Tibial nerve (tissue), 4 donors: ENCODE measurements around the gene ATRNL1. TPM values are rescaled to one million over a fixed set of nuclear protein-coding genes. Genes with fewer than 3 reads are reported as not detected.

Experiments used
- DNase-seq, 2 donors: peaks; one replicate each; pipeline ENCODE4 v3.0.0-alpha.2; 2019; ENCODE audit warnings: low spot score in 2 of 2
- H3K27ac ChIP-seq, 4 donors: fragments of 200-600 bp; sonication (generic) in 3 of 4; one replicate each; pipeline ENCODE4 v1.5.1; 2017 to 2019; ENCODE audit warnings: mild to moderate bottlenecking in 1 of 4
- H3K27me3 ChIP-seq, 2 donors: fragments of 200-600 bp; sonication (generic) in 1 of 2; one replicate each; pipeline versions ENCODE4 v1.5.1 to v1.6.0; 2017 to 2019
- H3K36me3 ChIP-seq, 3 donors: fragments of 200-600 bp; sonication (generic); one replicate each; pipeline ENCODE4 v1.5.1; 2018 to 2019
- H3K4me1 ChIP-seq, 4 donors: fragments of 200-600 bp; sonication (generic) in 3 of 4; one replicate each; pipeline ENCODE4 v1.5.1; 2017 to 2019
- H3K4me3 ChIP-seq, 4 donors: fragments of 200-600 bp; sonication (generic) in 3 of 4; one replicate each; pipeline ENCODE4 v1.5.1; 2017 to 2019; ENCODE audit warnings: mild to moderate bottlenecking in 1 of 4, moderate library complexity in 1 of 4
- H3K9me3 ChIP-seq, 4 donors: fragments of 200-600 bp; sonication (generic) in 3 of 4; one replicate each; pipeline ENCODE4 v1.5.1; 2017 to 2019
- CTCF ChIP-seq, 5 experiments: fragments of 200-600 bp in 3 of 5; fragments of 450-650 bp in 2 of 5; sonication (generic) in 3 of 5; IDR thresholded peaks; one replicate each; pipeline ENCODE4 v1.5.1; 2016 to 2019; ENCODE audit warnings: antibody characterized with exemption in 5 of 5, mild to moderate bottlenecking in 3 of 5, moderate library complexity in 2 of 5
- EP300 ChIP-seq, 2 donors: sonication (generic); formaldehyde crosslinking; IDR thresholded peaks; one replicate each; pipeline ENCODE4 v1.6.1; 2017; ENCODE audit warnings: antibody characterized with exemption in 2 of 2, mild to moderate bottlenecking in 1 of 2
- POLR2A ChIP-seq, 2 donors: fragments of 450-650 bp; IDR thresholded peaks; one replicate each; pipeline ENCODE4 v1.6.1; 2017; ENCODE audit warnings: antibody characterized with exemption in 2 of 2, mild to moderate bottlenecking in 2 of 2, moderate library complexity in 2 of 2
- WGBS, 2 donors: methylation state at CpG; one replicate each; pipeline ENCODE4 v1.1.5; 2018; 5-methylcytosine and 5-hydroxymethylcytosine counted together
- total RNA-seq, 4 donors: library from RNA; depleted of rRNA; stranded (reverse); fragments of >200 nt; gene quantifications; one replicate each; pipeline ENCODE4 v1.1.0, GENCODE V29; 2016

ATRNL1 gene
- total RNA-seq, 4 donors from 2014 or later: 1.0 to 5.4 (median 2.7) TPM

GRCh38 chr10:115046686-115047236, 46.4 kb upstream of the ATRNL1 start:
- no peaks in the 10 kb centered on the region for H3K27me3 ChIP-seq
- DNase-seq: no peak
- TF ChIP-seq POLR2A (IDR thresholded peaks at IDR 0.05) (no peak), EP300 (IDR thresholded peaks at IDR 0.05) (no peak), CTCF (IDR thresholded peaks at IDR 0.05) (no peak)
- no peaks in the 10 kb centered on the region for H3K36me3 ChIP-seq
- H3K27ac ChIP-seq: no peak overlapping the region
- WGBS, 2 donors: 67 to 90% methylated on average over 1 of the region's 1 CpG
- H3K4me1 ChIP-seq: no peaks in the 10 kb centered on the region
- H3K4me3 ChIP-seq: no peak overlapping the region
- no peaks in the 10 kb centered on the region for H3K9me3 ChIP-seq

- TF ChIP-seq EP300 (IDR thresholded peaks at IDR 0.05) (no peak), POLR2A (IDR thresholded peaks at IDR 0.05) (no peak), CTCF (IDR thresholded peaks at IDR 0.05) (no peak)
- no peaks in the 10 kb centered on the region for H3K4me1 ChIP-seq
- no peaks in the 10 kb centered on the region for H3K36me3 ChIP-seq
- no peak overlapping the region for H3K4me3 ChIP-seq
- no peak for DNase-seq
- H3K27me3 ChIP-seq: no peaks in the 10 kb centered on the region
- H3K9me3 ChIP-seq: no peaks in the 10 kb centered on the region
- H3K27ac ChIP-seq: no peak overlapping the region
Measured at GRCh38 chr10:115047705-115048104, 45.5 kb upstream of the ATRNL1 start.

GRCh38 chr10:115049318-115049717, 43.8 kb upstream of the ATRNL1 start:
- Histone ChIP-seq H3K9me3 (no peaks in the 10 kb centered on the region), H3K27me3 (no peaks in the 10 kb centered on the region), H3K4me1 (no peaks in the 10 kb centered on the region), H3K36me3 (no peaks in the 10 kb centered on the region), H3K27ac (no peak overlapping the region), H3K4me3 (no peak overlapping the region)
- TF ChIP-seq EP300 (IDR thresholded peaks at IDR 0.05): no peak
- no peak for TF ChIP-seq CTCF (IDR thresholded peaks at IDR 0.05)
- TF ChIP-seq POLR2A (IDR thresholded peaks at IDR 0.05): no peak
- no peak for DNase-seq
- WGBS, 2 donors: 48 to 58% methylated on average over 6 of the region's 6 CpGs

GRCh38 chr10:115049960-115050359, 43.2 kb upstream of the ATRNL1 start:
- TF ChIP-seq EP300 (IDR thresholded peaks at IDR 0.05): no peak
- TF ChIP-seq POLR2A (IDR thresholded peaks at IDR 0.05): no peak
- TF ChIP-seq CTCF (IDR thresholded peaks at IDR 0.05): no peak
- H3K4me1 ChIP-seq: no peaks in the 10 kb centered on the region
- 18 to 33% methylated on average over 3 of the region's 3 CpGs for WGBS, 2 donors

GRCh38 chr10:115050375-115051010, 42.7 kb upstream of the ATRNL1 start:
- Histone ChIP-seq H3K4me3 (no peak overlapping the region), H3K27me3 (no peaks in the 10 kb centered on the region), H3K27ac (no peak overlapping the region), H3K9me3 (no peaks in the 10 kb centered on the region), H3K36me3 (no peaks in the 10 kb centered on the region), H3K4me1 (no peaks in the 10 kb centered on the region)
- DNase-seq: no peak
- TF ChIP-seq CTCF (IDR thresholded peaks at IDR 0.05) (no peak), POLR2A (IDR thresholded peaks at IDR 0.05) (no peak), EP300 (IDR thresholded peaks at IDR 0.05) (no peak)
- 87 to 96% methylated on average over 3 of the region's 3 CpGs for WGBS, 2 donors

More at GRCh38 chr10:115049960-115050359, 43.2 kb upstream of the ATRNL1 start:
- Histone ChIP-seq H3K4me3 (no peak overlapping the region), H3K27me3 (no peaks in the 10 kb centered on the region), H3K36me3 (no peaks in the 10 kb centered on the region), H3K9me3 (no peaks in the 10 kb centered on the region), H3K27ac (no peak overlapping the region)
- no peak for DNase-seq
